Measurements from ENCODE around the gene SAMD4A. TPM values are rescaled to one million over a fixed set of nuclear protein-coding genes. Genes with fewer than 3 reads are reported as not detected.
A peak's percentile ranks its signal among the peaks of the same experiment; 100 is the strongest.

Gene SAMD4A
- total RNA-seq, 1 experiment from 2014 or later, result 26.5 TPM

- TF ChIP-seq CTCF (conservative IDR thresholded peaks at IDR 0.05; ENCODE audit: low read depth, low read length) (no peak), EZH2 (IDR thresholded peaks at IDR 0.05; ENCODE audit: borderline replicate concordance, low read depth, low read length, poor library complexity, severe bottlenecking) (no peak)
- no peak overlapping the region for H3K27ac ChIP-seq (ENCODE audit: low read depth, low read length, poor library complexity, severe bottlenecking)
- H3K36me3 ChIP-seq (ENCODE audit: insufficient read depth, low read length, poor library complexity, severe bottlenecking), result no peaks in the 10 kb centered on the region
- H3K4me1 ChIP-seq (ENCODE audit: insufficient read depth, low read length, poor library complexity, severe bottlenecking), result peaks cover 27% of the 10 kb centered on the region
- no peaks in the 10 kb centered on the region for H3K9me3 ChIP-seq (ENCODE audit: low read depth, low read length, poor library complexity, severe bottlenecking)
- no peaks in the 10 kb centered on the region for H3K27me3 ChIP-seq (replicated peaks; ENCODE audit: insufficient read depth, low read depth, low read length, poor library complexity)
- peak; percentile 55 for DNase-seq (ENCODE audit: low spot score)
- no TSS peak for BruUV-seq (replicated peaks)
- intact Hi-C loops (cut with micrococcal nuclease; ENCODE audit: unreplicated experiment), result no loop called here
- ChIA-PET CTCF (interaction anchor here (2.3 kb wide), 1 partner anchor 212 kb away, joined by 10 read pairs; no protein-coding TSS in a partner anchor), POLR2A (ENCODE audit: low non-redundant PET) (no interaction called here)
- no peak overlapping the region for H3K4me3 ChIP-seq (ENCODE audit: low read depth, low read length, poor library complexity, severe bottlenecking)
Measured at GRCh38 chr14:54776361-54777001, 209.6 kb downstream of the SAMD4A start.

DNA sequence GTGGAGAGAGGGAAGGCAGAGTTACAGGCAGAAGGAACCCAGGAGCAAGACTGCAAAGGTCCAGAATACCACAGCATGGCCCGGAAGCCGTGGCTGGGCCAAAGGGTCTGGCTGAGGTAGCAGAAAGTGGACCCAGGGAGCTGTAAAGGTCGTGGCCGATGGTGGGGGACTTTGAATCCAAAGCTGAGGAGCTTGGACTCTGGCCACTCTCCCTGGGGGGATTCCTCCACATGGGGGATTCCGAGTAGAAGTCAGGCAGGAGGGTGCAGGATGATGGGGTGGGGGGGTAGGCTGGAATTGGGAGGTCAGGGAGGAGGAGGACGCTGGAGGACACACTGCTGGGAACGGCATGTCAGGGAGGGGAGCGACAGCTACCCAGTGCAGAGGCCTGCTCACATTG is 210.5 kb downstream of the SAMD4A start:
- CTCF ChIA-PET, result no interaction called here
- POLR2A ChIA-PET (ENCODE audit: low non-redundant PET), result no interaction called here
- intact Hi-C loops (cut with micrococcal nuclease; ENCODE audit: unreplicated experiment), result no loop called here
- Histone ChIP-seq H3K9me3 (ENCODE audit: low read depth, low read length, poor library complexity, severe bottlenecking) (no peaks in the 10 kb centered on the region), H3K4me1 (ENCODE audit: insufficient read depth, low read length, poor library complexity, severe bottlenecking) (peaks cover 25% of the 10 kb centered on the region), H3K27me3 (replicated peaks; ENCODE audit: insufficient read depth, low read depth, low read length, poor library complexity) (no peaks in the 10 kb centered on the region), H3K27ac (ENCODE audit: low read depth, low read length, poor library complexity, severe bottlenecking) (no peak overlapping the region), H3K4me3 (ENCODE audit: low read depth, low read length, poor library complexity, severe bottlenecking) (no peak overlapping the region), H3K36me3 (ENCODE audit: insufficient read depth, low read length, poor library complexity, severe bottlenecking) (no peaks in the 10 kb centered on the region)
- BruUV-seq (replicated peaks), result no TSS peak
- TF ChIP-seq EZH2 (IDR thresholded peaks at IDR 0.05; ENCODE audit: borderline replicate concordance, low read depth, low read length, poor library complexity, severe bottlenecking) (no peak), CTCF (conservative IDR thresholded peaks at IDR 0.05; ENCODE audit: low read depth, low read length) (no peak)
- DNase-seq (ENCODE audit: low spot score), result no peak

GRCh38 chr14:54778618-54779345 is 211.9 kb downstream of the SAMD4A start:
- TF ChIP-seq CTCF (conservative IDR thresholded peaks at IDR 0.05; ENCODE audit: low read depth, low read length) (no peak), EZH2 (IDR thresholded peaks at IDR 0.05; ENCODE audit: borderline replicate concordance, low read depth, low read length, poor library complexity, severe bottlenecking) (no peak)
- no TSS peak for BruUV-seq (replicated peaks)
- intact Hi-C loops (cut with micrococcal nuclease; ENCODE audit: unreplicated experiment), result no loop called here
- peaks cover 12% of the 10 kb centered on the region for H3K4me1 ChIP-seq (ENCODE audit: insufficient read depth, low read length, poor library complexity, severe bottlenecking)
- ChIA-PET POLR2A (ENCODE audit: low non-redundant PET) (no interaction called here), CTCF (no interaction called here)
- no peak for DNase-seq (ENCODE audit: low spot score)
- no peak overlapping the region for H3K27ac ChIP-seq (ENCODE audit: low read depth, low read length, poor library complexity, severe bottlenecking)
- H3K4me3 ChIP-seq (ENCODE audit: low read depth, low read length, poor library complexity, severe bottlenecking), result no peak overlapping the region
- H3K9me3 ChIP-seq (ENCODE audit: low read depth, low read length, poor library complexity, severe bottlenecking), result no peaks in the 10 kb centered on the region
- no peaks in the 10 kb centered on the region for H3K27me3 ChIP-seq (replicated peaks; ENCODE audit: insufficient read depth, low read depth, low read length, poor library complexity)
- H3K36me3 ChIP-seq (ENCODE audit: insufficient read depth, low read length, poor library complexity, severe bottlenecking), result no peaks in the 10 kb centered on the region
